HG03045 (cell line): ENCODE data around the gene MT4.

ENCODE experiments used
- ATAC-seq: cut with Tn5 transposase; IDR thresholded peaks from one replicate; pipeline ENCODE4 v1.9.1; 2021; ENCODE audit warnings: mild to moderate bottlenecking, moderate library complexity; ENCODE audit not compliant: unreplicated experiment

The MT4 gene

GRCh38 chr16:56601325-56601724 is 36.5 kb downstream of the MT4 start:
- ATAC-seq, result no peak

DNA sequence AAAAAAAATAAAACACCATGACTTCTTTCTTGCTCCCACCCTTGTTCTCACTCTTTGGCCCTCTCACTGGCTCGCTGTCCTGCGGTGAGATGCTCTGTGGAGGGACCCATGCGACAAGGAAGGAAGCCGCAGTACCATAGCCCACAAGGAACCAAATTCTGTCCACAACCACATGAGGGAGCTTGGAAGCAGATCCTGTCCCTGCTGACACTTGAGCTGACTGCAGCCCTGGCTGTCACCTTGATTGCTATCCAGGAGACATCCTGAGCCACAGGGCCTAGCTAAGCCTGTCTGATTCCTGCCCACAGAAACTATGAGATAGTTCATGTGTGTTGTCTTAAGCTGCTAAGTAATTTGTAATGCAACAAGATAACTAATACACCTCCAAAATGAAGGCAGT is 38.7 kb downstream of the MT4 start:
- ATAC-seq, result no peak

DNA sequence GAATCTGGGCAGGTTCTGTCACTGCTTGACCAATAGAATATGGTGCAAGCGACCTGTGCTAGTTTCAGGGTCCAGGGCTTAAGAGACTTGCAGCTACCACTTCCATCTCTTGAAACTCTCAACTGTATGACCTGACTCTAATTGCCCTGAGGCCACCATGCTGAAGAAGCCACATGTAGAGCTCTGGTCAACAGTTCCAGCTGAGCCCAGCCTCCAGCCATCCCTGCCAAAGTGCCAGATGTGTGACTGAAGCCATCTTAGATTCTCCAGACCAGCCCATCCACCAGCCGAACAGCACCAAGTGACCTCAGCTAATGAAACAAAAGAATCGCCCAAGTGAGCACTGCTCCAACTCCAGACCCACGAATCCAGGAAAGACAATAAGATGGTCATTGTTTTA is 40.1 kb downstream of the MT4 start:
- ATAC-seq, result no peak

DNA sequence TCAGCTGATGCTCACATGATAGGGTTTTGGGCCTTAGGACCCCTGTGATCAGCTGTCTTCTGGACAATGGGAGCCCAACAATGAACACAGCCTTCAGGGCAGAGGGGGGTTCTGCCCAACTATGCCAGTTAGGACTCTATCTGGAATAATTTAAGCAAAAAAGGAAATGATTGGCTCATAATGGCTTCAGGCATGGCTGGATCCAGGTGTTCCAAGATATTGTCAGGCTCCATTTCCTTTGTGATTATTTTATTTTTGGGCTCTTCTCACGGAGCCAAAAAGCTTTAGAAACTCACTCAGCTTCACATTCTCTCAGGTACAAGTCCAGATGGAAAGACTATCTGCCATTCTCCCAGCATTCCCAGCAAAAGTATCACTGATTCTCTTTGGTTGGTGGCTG is 40.6 kb downstream of the MT4 start:
- ATAC-seq, result no peak

DNA sequence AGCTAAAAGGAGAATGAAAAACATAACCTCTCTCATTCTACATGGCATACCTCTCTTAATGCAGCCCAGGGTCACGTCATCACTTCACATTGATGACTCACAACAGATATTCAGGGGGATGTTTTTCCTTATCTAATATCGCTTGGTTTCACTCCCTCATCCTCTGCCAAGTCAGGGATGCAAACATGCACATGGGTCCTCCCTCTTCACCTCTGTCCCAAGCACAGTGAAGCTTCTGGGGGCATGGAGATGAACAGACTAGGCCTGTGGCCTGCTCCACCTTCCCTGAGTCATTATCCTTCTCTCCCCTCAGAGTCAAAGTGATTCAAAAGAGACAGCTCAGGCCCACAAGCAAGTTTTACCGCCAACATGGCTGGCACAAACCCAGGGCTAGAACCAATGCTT is 41.2 kb downstream of the MT4 start:
- ATAC-seq, result no peak

GRCh38 chr16:56606476-56607108 is 41.7 kb downstream of the MT4 start:
- ATAC-seq, result no peak

DNA sequence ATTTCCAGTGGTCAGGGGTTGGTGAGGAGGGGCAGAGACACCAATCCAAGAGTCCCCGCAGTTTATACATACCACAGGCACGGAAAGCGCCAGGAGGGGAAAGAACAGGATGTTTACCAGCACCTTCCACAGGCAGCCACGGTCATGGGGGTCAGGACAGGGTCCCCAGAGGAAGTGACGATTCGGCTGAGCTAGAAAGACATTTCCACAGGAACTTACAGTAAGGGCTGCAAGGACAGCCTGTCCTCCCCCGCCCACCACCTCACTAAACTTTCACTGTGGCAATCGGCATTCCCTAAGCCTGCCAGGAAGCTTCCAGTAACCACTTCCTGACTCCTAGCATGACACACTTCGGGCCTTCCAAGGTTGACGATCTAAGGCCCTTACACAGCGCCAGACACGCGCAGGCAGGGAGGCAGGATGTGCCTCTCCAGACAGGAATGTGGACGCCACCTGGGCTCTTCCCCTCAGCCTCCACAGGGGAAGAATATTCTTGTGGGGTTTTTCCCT is 42.3 kb downstream of the MT4 start:
- ATAC-seq, result no peak

DNA sequence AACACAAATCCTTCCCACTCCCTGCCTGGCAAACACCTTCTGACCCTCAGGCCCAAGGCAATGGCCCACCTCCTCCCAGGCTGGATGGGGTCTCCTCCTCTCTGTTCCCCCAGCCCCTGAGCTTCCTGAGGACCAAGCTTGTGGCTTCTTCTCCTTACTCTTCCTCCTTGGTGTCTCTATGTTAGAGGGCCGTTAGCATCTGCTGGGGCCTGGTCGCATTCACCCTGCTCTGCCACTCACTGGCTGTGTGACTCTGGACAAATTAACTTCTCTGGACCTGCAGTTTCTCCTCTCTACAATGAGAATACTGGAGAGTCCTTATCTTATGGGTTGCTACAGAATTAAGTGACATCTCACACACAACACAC is 42.8 kb downstream of the MT4 start:
- no peak for ATAC-seq

- peak; percentile 89 for ATAC-seq
Measured at GRCh38 chr16:56608043-56608875, 43.4 kb downstream of the MT4 start, which contains the start of gene MT2A. Gene MT2A (plus strand): TSS chr16:56608584. CDS start chr16:56608656, 72 bp downstream.

- no peak for ATAC-seq
Measured at GRCh38 chr16:56608876-56609462, 44.1 kb downstream of the MT4 start.

DNA sequence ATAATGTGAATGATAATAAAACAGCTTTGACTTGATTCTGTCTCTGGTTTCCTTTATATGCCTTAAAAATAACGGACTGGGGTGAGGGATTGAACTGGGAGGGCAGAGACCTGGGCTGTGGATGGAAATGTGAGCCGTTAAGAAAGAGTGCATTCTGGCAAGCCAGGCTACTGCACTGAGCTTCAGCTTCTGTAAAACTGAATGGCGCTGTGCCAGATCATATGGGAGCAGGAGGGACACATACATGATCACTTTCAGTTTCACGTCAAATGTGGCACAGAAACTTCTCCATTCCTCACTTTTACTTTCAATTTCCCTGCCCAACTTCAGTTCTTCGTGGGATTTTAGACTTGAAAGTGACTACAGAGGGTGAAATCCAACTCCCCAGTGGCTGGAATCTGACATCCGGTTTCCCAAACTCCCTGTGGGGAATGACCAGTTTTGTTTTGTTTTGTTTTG is 44.6 kb downstream of the MT4 start:
- ATAC-seq, result peak; percentile 31

DNA sequence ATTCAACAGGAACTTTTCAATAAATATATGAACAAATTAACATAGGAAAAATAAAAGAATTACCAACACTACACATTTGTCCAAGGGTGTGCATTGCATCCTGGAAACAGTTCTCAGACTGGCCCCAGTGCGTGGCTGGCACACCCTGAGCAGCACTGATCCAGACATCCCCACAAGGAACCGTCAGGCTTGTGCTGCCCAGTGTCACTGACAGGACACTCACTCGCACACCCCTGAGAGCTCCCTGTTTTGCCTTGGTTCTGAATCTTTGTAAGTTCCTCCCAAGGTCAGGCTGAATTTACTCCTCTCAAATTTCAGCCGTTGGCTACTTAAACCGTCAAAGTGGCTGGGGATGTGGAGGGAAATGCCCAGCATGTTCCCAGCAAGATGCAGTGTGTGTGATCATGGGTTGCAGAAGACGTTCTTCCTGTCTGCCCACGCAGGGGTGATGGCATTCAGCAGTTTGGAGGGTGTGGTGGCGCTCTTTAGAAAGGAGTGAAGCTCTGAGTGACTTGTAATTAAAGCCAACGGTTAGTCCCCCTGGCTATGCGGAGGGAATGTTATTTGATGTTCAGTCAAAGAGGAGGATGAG is 45.2 kb downstream of the MT4 start:
- no peak for ATAC-seq

DNA sequence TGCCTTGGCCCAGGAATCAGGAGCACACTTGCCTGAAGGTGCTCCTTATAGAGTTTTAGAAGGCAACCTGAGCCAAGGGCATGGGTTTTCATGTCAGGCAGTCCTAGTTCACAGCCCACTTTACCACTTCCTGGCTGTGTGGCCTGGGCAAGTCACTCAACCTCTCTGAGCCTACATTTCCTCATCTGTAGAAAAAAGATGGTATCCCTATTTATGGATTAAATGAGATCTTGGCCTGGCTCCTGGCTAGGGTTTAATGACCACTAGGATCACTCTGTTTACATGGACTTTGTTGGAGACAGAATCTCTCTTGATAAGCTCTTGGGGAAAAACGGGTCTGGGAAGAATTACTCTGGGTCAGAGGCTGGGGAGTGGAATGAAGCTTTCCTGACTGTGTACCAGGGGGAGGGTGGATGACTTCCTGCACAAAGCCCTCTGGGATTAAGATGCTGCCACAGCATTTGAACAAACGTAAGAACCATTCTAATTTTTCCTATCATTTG is 45.8 kb downstream of the MT4 start:
- no peak for ATAC-seq

GRCh38 chr16:56611281-56611833 is 46.5 kb downstream of the MT4 start:
- ATAC-seq, result no peak

DNA sequence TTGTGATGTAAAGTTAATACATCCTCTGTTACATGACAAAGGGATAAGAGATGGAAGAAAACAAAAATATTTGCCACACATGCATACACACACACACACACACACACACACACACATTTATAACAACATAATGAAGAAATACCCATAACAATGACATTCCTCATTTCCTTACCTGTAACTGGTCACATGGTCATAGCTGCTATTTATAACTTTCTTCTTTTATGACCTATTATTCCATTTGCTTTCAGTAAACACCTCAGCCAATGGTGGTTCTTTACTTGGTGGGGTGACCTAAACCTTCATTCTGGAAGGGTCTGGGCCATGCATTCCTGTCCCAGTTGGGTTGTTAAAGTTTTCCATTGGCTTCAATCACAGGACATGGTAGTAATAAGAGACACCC is 48.8 kb downstream of the MT4 start:
- no peak for ATAC-seq

- ATAC-seq, result no peak
Measured at GRCh38 chr16:56614549-56614991, 49.7 kb downstream of the MT4 start.

DNA sequence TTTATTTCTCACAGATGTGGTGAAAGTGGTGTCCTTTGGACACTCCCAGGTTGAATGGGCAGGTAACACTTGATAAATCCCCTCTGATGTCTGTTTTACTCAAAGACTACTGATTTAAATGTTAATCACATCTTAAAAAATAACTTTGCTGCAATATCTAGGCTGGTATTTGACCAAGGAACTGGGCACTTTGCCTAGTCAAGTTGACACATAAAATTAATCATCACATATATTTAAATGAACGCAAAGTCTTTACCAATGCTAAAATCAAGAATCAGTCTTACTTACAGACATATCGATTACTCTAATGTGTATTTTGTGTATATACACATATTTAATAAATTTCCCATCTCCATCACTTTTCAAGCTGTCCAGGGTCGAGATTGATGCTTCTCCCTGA is 50.5 kb downstream of the MT4 start:
- ATAC-seq, result no peak

DNA sequence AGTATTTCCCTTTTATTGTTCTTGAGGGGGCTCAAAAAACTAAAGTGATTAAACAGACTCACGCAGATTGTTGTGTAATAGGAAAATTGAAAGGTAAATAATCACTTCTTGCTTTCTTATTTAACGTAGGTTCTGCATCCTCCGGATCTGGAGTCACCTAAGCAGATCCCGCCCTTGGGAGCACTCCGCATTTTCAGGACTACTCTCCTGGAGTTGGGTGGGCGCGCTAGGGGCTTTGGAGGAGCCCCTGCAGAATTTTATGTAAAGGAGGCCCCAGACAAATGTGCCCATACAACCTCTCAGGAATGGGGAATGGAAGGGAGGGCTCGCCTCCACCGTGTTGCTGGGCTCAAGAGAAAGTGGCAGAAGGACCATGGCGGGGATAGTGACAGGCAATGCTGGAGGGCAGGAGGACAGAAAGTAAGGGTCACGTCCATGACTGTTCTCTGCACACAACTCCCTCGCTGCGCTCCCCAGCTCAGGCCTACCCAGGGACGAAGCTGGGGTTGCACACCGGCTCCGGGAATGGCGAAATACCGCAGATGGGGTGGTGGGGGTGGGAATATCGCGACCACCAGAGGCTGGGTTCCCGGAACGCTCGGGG is 51.8 kb downstream of the MT4 start:
- no peak for ATAC-seq

GRCh38 chr16:56617212-56618085 is 52.6 kb downstream of the MT4 start:
- no peak for ATAC-seq
